T-cell (primary cell): ENCODE data around the gene CCDC117. TPM values are rescaled to one million over a fixed set of nuclear protein-coding genes. Genes with fewer than 3 reads are reported as not detected.

ENCODE experiments used
- ATAC-seq, 4 experiments: fragments of 200-7000 bp in 3 of 4; fragments of 150-1000 bp in 1 of 4; cut with Tn5 transposase; replicated peaks in 1 of 4; 1 replicate in 3 of 4; 2 replicates in 1 of 4; pipeline ENCODE4 v1.10.0; 2021; ENCODE audit warnings: moderate library complexity in 3 of 4, mild to moderate bottlenecking in 2 of 4, moderate number of reproducible peaks in 1 of 4
- CTCF ChIA-PET, 2 donors: fragments of 300-600 bp; sonication (Branson Sonifier 250); formaldehyde crosslinking; loops; one replicate each; lab custom pipeline; 2022; ENCODE audit warnings: antibody characterized with exemption in 2 of 2; lab: Charles Lee
- POLR2A ChIA-PET, 2 donors: fragments of 300-600 bp; sonication (Branson Sonifier 250); formaldehyde crosslinking; loops; one replicate each; lab custom pipeline; 2022; ENCODE audit warnings: antibody characterized with exemption in 2 of 2; lab: Charles Lee
- DNase-seq, 35 experiments: peaks; one replicate each; pipeline versions ENCODE4 v3.0.0 to v3.0.0-alpha.2; 2013 to 2023
- H3K27ac ChIP-seq: one replicate; pipeline ENCODE4 v1.5.1; 2013; ENCODE audit warnings: low read length
- H3K27me3 ChIP-seq, 2 experiments: replicated peaks in 1 of 2; 1 replicate in 1 of 2; 2 replicates in 1 of 2; pipeline versions ENCODE4 v1.6.1 to v1.7.0; 2013; ENCODE audit warnings: low read length in 1 of 2, mixed read lengths in 1 of 2; ENCODE audit not compliant: control insufficient read depth in 2 of 2, insufficient read depth in 2 of 2; ENCODE audit errors: extremely low read depth in 1 of 2
- H3K36me3 ChIP-seq, 2 donors: 1 replicate in 1 of 2; 2 replicates in 1 of 2; pipeline versions ENCODE4 v1.6.1 to v1.7.0; 2013; ENCODE audit warnings: low read length in 1 of 2; ENCODE audit not compliant: control insufficient read depth in 2 of 2, insufficient read depth in 1 of 2; ENCODE audit errors: extremely low read depth in 1 of 2
- H3K4me1 ChIP-seq, 2 experiments: 1 replicate in 1 of 2; 2 replicates in 1 of 2; pipeline versions ENCODE4 v1.6.1 to v1.7.0; 2013; ENCODE audit warnings: low read length in 2 of 2, mixed read lengths in 1 of 2; ENCODE audit not compliant: insufficient read depth in 2 of 2, control insufficient read depth in 1 of 2; ENCODE audit errors: extremely low read depth in 1 of 2
- H3K4me3 ChIP-seq, 2 donors: 1 replicate in 1 of 2; 2 replicates in 1 of 2; pipeline versions ENCODE4 v1.5.1 to v1.7.0; 2013; ENCODE audit warnings: mild to moderate bottlenecking in 2 of 2, low read length in 1 of 2, moderate library complexity in 1 of 2; ENCODE audit not compliant: control insufficient read depth in 1 of 2; ENCODE audit errors: extremely low read depth in 1 of 2
- H3K9me3 ChIP-seq: 2 replicates; pipeline ENCODE4 v1.7.0; 2013
- H3K27ac Mint-ChIP-seq, 2 donors: one replicate each; pipeline ENCODE4 v1.8.0; 2020 to 2021; ENCODE audit warnings: mild to moderate bottlenecking in 2 of 2, mixed read lengths in 2 of 2
- H3K27me3 Mint-ChIP-seq, 2 donors: one replicate each; pipeline ENCODE4 v1.8.0; 2021 to 2022; ENCODE audit warnings: mixed read lengths in 2 of 2
- H3K36me3 Mint-ChIP-seq: one replicate; pipeline ENCODE4 v1.8.0; 2021; ENCODE audit warnings: mixed read lengths
- H3K4me1 Mint-ChIP-seq, 3 donors: one replicate each; pipeline ENCODE4 v1.8.0; 2020 to 2022; ENCODE audit warnings: mixed read lengths in 3 of 3, mild to moderate bottlenecking in 1 of 3
- H3K4me3 Mint-ChIP-seq, 3 donors: one replicate each; pipeline ENCODE4 v1.8.0; 2020 to 2022; ENCODE audit warnings: mild to moderate bottlenecking in 3 of 3, mixed read lengths in 3 of 3, moderate library complexity in 3 of 3
- H3K9me3 Mint-ChIP-seq, 3 donors: one replicate each; pipeline ENCODE4 v1.8.0; 2020 to 2022; ENCODE audit warnings: mixed read lengths in 3 of 3
- WGBS: methylation state at CpG from one replicate; pipeline ENCODE4 v1.1.5; 2013; ENCODE audit warnings: missing lambda C conversion rate; ENCODE audit not compliant: insufficient coverage; 5-methylcytosine and 5-hydroxymethylcytosine counted together
- total RNA-seq, 35 experiments: library from RNA in 6 of 35; stranded (reverse) in 6 of 35; fragments of 120-200 nt in 1 of 35; gene quantifications; one replicate each; pipeline versions ENCODE4 v1.2.1 to v1.2.4 and lab custom pipeline; 2013 to 2026

Gene CCDC117
- total RNA-seq, 5 donors from 2014 or later (not counting 1 experiment from before 2014, with no cell fraction given): 14.4 to 22.7 (median 17.4) TPM

- ATAC-seq: peak; percentile 68 to 83 (median 76)
- Mint-ChIP-seq H3K27ac (peak overlapping the region in 1 of 2 donors; percentile 34), H3K27me3 (no peaks in the 10 kb centered on the region), H3K4me3 (peak overlapping the region in 1 of 3 donors; percentile 54), H3K36me3 (peaks cover 15% of the 10 kb centered on the region), H3K9me3 (no peaks in the 10 kb centered on the region), H3K4me1 (peaks cover 26 to 36% (median 33%) of the 10 kb centered on the region in 3 donors)
- Histone ChIP-seq H3K4me1 (peaks cover 3 to 16% of the 10 kb centered on the region in 2 experiments), H3K4me3 (no peak overlapping the region), H3K27ac (no peak overlapping the region), H3K27me3 (no peaks in the 10 kb centered on the region), H3K9me3 (no peaks in the 10 kb centered on the region), H3K36me3 (peaks cover 0 to 5% of the 10 kb centered on the region in 2 donors)
- POLR2A ChIA-PET: interaction anchor here (0.5 to 1.6 kb wide), 4 partner anchors 10 to 226 kb away, joined by 3 to 7 read pairs (median 4); no protein-coding TSS in a partner anchor
- peak; percentile 27 to 88 (median 65) for DNase-seq
- 74% methylated on average over 6 of the region's 12 CpGs for WGBS
- CTCF ChIA-PET: interaction anchor here (0.5 to 3.7 kb wide), 23 partner anchors 11 to 776 kb away, joined by 3 to 42 read pairs (median 4); partner anchors contain the start of genes CHEK2 (in 1 of the 2), HSCB (in 1 of the 2) and XBP1 (in 1 of the 2)
Observed at GRCh38 chr22:28829358-28830181, 57.1 kb downstream of the CCDC117 start.

- no peaks in the 10 kb centered on the region for H3K9me3 Mint-ChIP-seq
- no peaks in the 10 kb centered on the region for H3K27me3 ChIP-seq
- peaks cover 18% of the 10 kb centered on the region for H3K36me3 Mint-ChIP-seq
- DNase-seq (no peak), ATAC-seq (no peak)
- no CpG with 5 or more reads among the region's 3 CpGs for WGBS
- CTCF ChIA-PET: interaction anchor here (0.6 to 3.7 kb wide), 7 partner anchors 27 to 777 kb away, joined by 3 to 42 read pairs (median 4); no protein-coding TSS in a partner anchor
- no peak overlapping the region for H3K4me3 ChIP-seq
- POLR2A ChIA-PET: interaction anchor here in 1 of 2 donors (0.6 kb wide), 1 partner anchor 27 kb away, joined by 3 read pairs; no protein-coding TSS in a partner anchor
- H3K36me3 ChIP-seq: peaks cover 0 to 5% of the 10 kb centered on the region in 2 donors
- H3K4me1 ChIP-seq: peaks cover 3 to 16% of the 10 kb centered on the region in 2 experiments
- no peaks in the 10 kb centered on the region for H3K9me3 ChIP-seq
- no peak overlapping the region for H3K27ac Mint-ChIP-seq
- no peaks in the 10 kb centered on the region for H3K27me3 Mint-ChIP-seq
- no peak overlapping the region for H3K27ac ChIP-seq
- peaks cover 23 to 31% (median 31%) of the 10 kb centered on the region in 3 donors for H3K4me1 Mint-ChIP-seq
- no peak overlapping the region for H3K4me3 Mint-ChIP-seq
Observed at GRCh38 chr22:28830441-28830840, 57.9 kb downstream of the CCDC117 start.

GRCh38 chr22:28831140-28832072 is 58.9 kb downstream of the CCDC117 start:
- ChIA-PET POLR2A (interaction anchor here in 1 of 2 donors (0.6 kb wide), 1 partner anchor 20 kb away, joined by 3 read pairs; no protein-coding TSS in a partner anchor), CTCF (interaction anchor here (0.5 to 3.7 kb wide), 6 partner anchors 28 to 232 kb away, joined by 3 to 42 read pairs (median 4); no protein-coding TSS in a partner anchor)
- Histone ChIP-seq H3K36me3 (peaks cover 0 to 5% of the 10 kb centered on the region in 2 donors), H3K4me3 (no peak overlapping the region), H3K4me1 (peaks cover 3 to 16% of the 10 kb centered on the region in 2 experiments), H3K27me3 (no peaks in the 10 kb centered on the region), H3K9me3 (no peaks in the 10 kb centered on the region), H3K27ac (no peak overlapping the region)
- H3K27ac Mint-ChIP-seq: no peak overlapping the region
- 89% methylated on average over 6 of the region's 7 CpGs for WGBS
- peaks cover 19% of the 10 kb centered on the region for H3K36me3 Mint-ChIP-seq
- H3K4me1 Mint-ChIP-seq: peaks cover 20 to 31% (median 28%) of the 10 kb centered on the region in 3 donors
- no peaks in the 10 kb centered on the region for H3K9me3 Mint-ChIP-seq
- H3K27me3 Mint-ChIP-seq: no peaks in the 10 kb centered on the region
- ATAC-seq (no peak), DNase-seq (no peak)
- no peak overlapping the region for H3K4me3 Mint-ChIP-seq

GRCh38 chr22:28832731-28833130 is 60.2 kb downstream of the CCDC117 start:
- DNase-seq (no peak), ATAC-seq (no peak)
- Mint-ChIP-seq H3K27me3 (no peaks in the 10 kb centered on the region), H3K36me3 (peaks cover 23% of the 10 kb centered on the region), H3K4me1 (peaks cover 16 to 29% (median 24%) of the 10 kb centered on the region in 3 donors), H3K9me3 (no peaks in the 10 kb centered on the region), H3K27ac (no peak overlapping the region), H3K4me3 (no peak overlapping the region)
- WGBS: no CpG with 5 or more reads among the region's 1 CpG
- POLR2A ChIA-PET: interaction anchor here in 1 of 2 donors (0.6 kb wide), 1 partner anchor 29 kb away, joined by 4 read pairs; no protein-coding TSS in a partner anchor
- Histone ChIP-seq H3K9me3 (no peaks in the 10 kb centered on the region), H3K36me3 (peaks cover 0 to 5% of the 10 kb centered on the region in 2 donors), H3K27me3 (no peaks in the 10 kb centered on the region), H3K27ac (no peak overlapping the region), H3K4me3 (no peak overlapping the region), H3K4me1 (peaks cover 3 to 16% of the 10 kb centered on the region in 2 experiments)
- CTCF ChIA-PET: interaction anchor here in 1 of 2 donors (0.9 to 1.1 kb wide), 2 partner anchors 33 to 233 kb away, joined by 3 to 5 read pairs; partner anchors contain the start of gene XBP1

GRCh38 chr22:28833276-28833923 is 60.9 kb downstream of the CCDC117 start:
- WGBS: 79% methylated on average over 2 of the region's 3 CpGs
- ChIA-PET CTCF (interaction anchor here in 1 of 2 donors (1.1 kb wide), 1 partner anchor 43 kb away, joined by 3 read pairs; no protein-coding TSS in a partner anchor), POLR2A (no interaction called here)
- DNase-seq: no peak
- H3K4me1 ChIP-seq: peaks cover 3 to 13% of the 10 kb centered on the region in 2 experiments
- no peak overlapping the region for H3K27ac ChIP-seq
- no peak for ATAC-seq
- no peaks in the 10 kb centered on the region for H3K9me3 Mint-ChIP-seq
- peaks cover 20% of the 10 kb centered on the region for H3K36me3 Mint-ChIP-seq
- no peak overlapping the region for H3K4me3 ChIP-seq
- no peaks in the 10 kb centered on the region for H3K27me3 ChIP-seq
- H3K9me3 ChIP-seq: no peaks in the 10 kb centered on the region
- no peaks in the 10 kb centered on the region for H3K27me3 Mint-ChIP-seq
- H3K36me3 ChIP-seq: peaks cover 0 to 5% of the 10 kb centered on the region in 2 donors
- H3K4me3 Mint-ChIP-seq: no peak overlapping the region
- H3K27ac Mint-ChIP-seq: no peak overlapping the region
- peaks cover 14 to 24% (median 21%) of the 10 kb centered on the region in 3 donors for H3K4me1 Mint-ChIP-seq
